Measurements from ENCODE around the gene HS6ST1.

- TF ChIP-seq CTCF (IDR thresholded peaks at IDR 0.05) (no peak), POLR2A (IDR thresholded peaks at IDR 0.05) (no peak), EP300 (IDR thresholded peaks at IDR 0.05) (no peak)
These were observed 49.1 kb upstream of the HS6ST1 start for GRCh38 chr2:128367601-128368359.
